22Rv1 (cell line): ENCODE results near the gene EPN1.

Source experiments
- CTCF ChIP-seq: fragments of 450-650 bp; IDR thresholded peaks from 2 replicates; pipeline ENCODE4 v1.5.1; 2017; ENCODE audit warnings: mild to moderate bottlenecking
- ZFX ChIP-seq: fragments of 450-650 bp; IDR thresholded peaks from 2 replicates; pipeline ENCODE4 v1.6.1; 2017; ENCODE audit warnings: antibody characterized with exemption, borderline replicate concordance

- TF ChIP-seq CTCF (no peak), ZFX (no peak)
Observed at GRCh38 chr19:55643003-55643886, 31.8 kb upstream of the EPN1 start, which contains the start of gene ZNF581.
